ENCODE data around the gene AKAP1.

The AKAP1 gene

GRCh38 chr17:57084361-57084801, 665 bp upstream of the AKAP1 start:
- H3K4me3 ChIP-seq (replicated peaks; ENCODE audit: low read depth, low read length): peak overlapping the region; percentile 57
- TF ChIP-seq CTCF (IDR thresholded peaks at IDR 0.05; ENCODE audit: low read depth, low read length, missing control alignments): no peak
- DNase-seq (ENCODE audit: extremely low read depth, low read depth): no peak

GRCh38 chr17:57085448-57086068, 512 bp downstream of the AKAP1 start:
- TF ChIP-seq CTCF (IDR thresholded peaks at IDR 0.05; ENCODE audit: low read depth, low read length, missing control alignments): peak; percentile 13
- H3K4me3 ChIP-seq (replicated peaks; ENCODE audit: low read depth, low read length): peak overlapping the region; percentile 87
- no peak for DNase-seq (ENCODE audit: extremely low read depth, low read depth)

DNA sequence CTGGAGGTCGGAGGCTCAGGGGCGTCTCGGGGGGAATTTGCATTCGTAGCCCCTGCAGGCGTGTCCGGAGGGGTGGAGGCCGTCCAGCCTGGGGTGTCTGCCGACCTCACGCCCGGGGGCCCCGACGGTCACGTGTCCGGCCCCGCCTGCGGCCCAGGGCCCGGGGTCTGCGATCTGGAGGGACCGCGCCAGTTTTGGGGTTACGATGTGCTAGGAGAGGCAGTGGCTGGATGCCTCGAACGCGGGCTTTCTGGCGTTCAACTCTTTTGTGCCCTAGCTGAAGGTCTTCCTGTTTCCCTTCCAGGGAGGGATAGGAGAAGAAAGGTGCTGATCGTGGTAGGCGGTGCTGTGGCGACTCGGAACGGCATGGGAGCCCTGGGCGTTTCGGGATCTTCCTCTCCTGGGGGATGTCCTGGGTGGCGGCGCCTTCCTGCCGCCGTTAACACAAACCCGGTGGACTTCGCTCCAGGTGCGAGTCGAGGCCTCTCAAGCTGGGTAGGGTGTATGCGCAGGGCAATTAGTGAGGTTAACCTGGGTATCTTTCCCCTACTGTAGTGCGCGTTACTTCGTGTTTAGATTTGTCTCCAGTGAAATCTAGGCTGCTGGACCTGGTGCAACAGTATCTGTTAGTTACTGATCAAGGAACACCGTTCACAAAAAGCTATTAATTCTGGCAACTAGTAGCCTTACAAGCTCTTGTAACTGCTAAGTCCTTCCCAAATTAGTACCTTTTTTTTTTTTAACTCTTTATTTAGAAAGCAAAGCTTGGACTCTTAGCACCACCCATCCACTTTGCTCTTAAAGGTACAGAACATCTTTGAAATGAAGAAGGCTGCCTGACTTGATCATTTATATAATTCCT, 1.3 kb downstream of the AKAP1 start:
- peak overlapping the region; percentile 87 for H3K4me3 ChIP-seq (replicated peaks; ENCODE audit: low read depth, low read length)
- TF ChIP-seq CTCF (IDR thresholded peaks at IDR 0.05; ENCODE audit: low read depth, low read length, missing control alignments): no peak
- no peak for DNase-seq (ENCODE audit: extremely low read depth, low read depth)

DNA sequence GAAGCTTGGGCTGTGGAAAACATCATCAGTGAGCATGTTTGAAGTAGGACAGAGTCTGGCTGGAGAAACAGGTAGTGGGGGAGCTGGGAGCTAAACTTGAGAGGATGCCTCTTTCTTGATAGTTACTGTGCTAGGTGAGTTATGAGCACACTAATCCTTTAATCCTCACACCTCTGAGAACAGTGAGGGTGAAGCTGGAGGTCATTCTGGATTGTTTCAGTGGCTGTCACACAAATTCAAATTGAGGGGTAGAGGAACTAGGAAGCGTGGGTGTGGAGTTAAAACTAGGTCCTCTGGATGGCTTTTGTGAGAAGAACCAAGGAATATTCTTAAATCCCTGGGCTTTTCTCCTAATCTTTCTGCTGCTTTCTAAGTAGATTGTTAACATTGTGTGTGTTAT, 3.3 kb downstream of the AKAP1 start:
- DNase-seq (ENCODE audit: extremely low read depth, low read depth): no peak
- no peak overlapping the region for H3K4me3 ChIP-seq (replicated peaks; ENCODE audit: low read depth, low read length)
- no peak for TF ChIP-seq CTCF (IDR thresholded peaks at IDR 0.05; ENCODE audit: low read depth, low read length, missing control alignments)

DNA sequence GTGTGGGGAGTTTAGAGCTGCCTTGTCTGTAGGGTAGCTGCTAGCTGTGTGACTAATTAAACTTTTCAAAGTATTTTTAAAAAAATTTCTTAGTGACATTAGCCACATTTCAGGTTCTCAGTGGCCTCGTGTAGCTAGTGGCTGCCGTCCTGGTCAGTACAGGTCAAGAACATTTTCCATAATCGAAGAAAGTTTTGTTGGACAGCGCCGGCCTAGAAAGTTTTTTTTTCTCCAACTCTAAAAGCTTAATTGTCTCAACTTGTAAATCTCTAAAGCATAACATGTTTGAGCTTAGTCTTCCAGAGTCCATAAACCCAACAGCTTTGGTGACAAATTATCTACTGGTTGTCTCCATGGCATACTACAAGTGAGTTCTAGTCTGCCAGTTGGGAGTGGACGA, 4.3 kb downstream of the AKAP1 start:
- no peak for DNase-seq (ENCODE audit: extremely low read depth, low read depth)
- TF ChIP-seq CTCF (IDR thresholded peaks at IDR 0.05; ENCODE audit: low read depth, low read length, missing control alignments): no peak
- H3K4me3 ChIP-seq (replicated peaks; ENCODE audit: low read depth, low read length): no peak overlapping the region

GRCh38 chr17:57090560-57091185, 5.6 kb downstream of the AKAP1 start:
- DNase-seq (ENCODE audit: extremely low read depth, low read depth): no peak
- no peak for TF ChIP-seq CTCF (IDR thresholded peaks at IDR 0.05; ENCODE audit: low read depth, low read length, missing control alignments)
- no peak overlapping the region for H3K4me3 ChIP-seq (replicated peaks; ENCODE audit: low read depth, low read length)

All from HFF-Myc (cell line).